Pancreas (tissue), 10 donors: ENCODE data around the gene GLIPR1L2. TPM values are rescaled to one million over a fixed set of nuclear protein-coding genes. Genes with fewer than 3 reads are reported as not detected.
"Not testable (repeated sequence)": the region's sequence is repeated elsewhere in the genome, so short reads cannot be mapped to it uniquely, and the experiment has no call there.

Source experiments
- ATAC-seq, 4 donors: fragments of 200-7000 bp; cut with Tn5 transposase; one replicate each; pipeline versions ENCODE4 v1.8.0 to v1.9.1; 2020; ENCODE audit warnings: mild to moderate bottlenecking in 4 of 4, moderate library complexity in 4 of 4
- DNase-seq, 6 donors: peaks; one replicate each; pipeline ENCODE4 v3.0.0-alpha.2; 2020
- FAIRE-seq: peaks from 2 replicates; lab custom pipeline; 2012; peaks lifted over from hg19 to GRCh38; lab: Jason Lieb, UNC
- H3K27ac ChIP-seq, 4 donors: fragments of 200-600 bp; sonication (generic); 1 replicate in 3 of 4; 2 replicates in 1 of 4; pipeline versions ENCODE4 v1.5.0 to v1.8.0; 2020
- H3K27me3 ChIP-seq, 4 donors: fragments of 200-600 bp; one replicate each; pipeline ENCODE4 v1.8.0; 2021
- H3K36me3 ChIP-seq, 3 donors: fragments of 200-600 bp; sonication (generic) in 1 of 3; one replicate each; pipeline versions ENCODE4 v1.5.0 to v1.8.0; 2020 to 2021
- H3K4me1 ChIP-seq, 3 donors: fragments of 200-600 bp; one replicate each; pipeline ENCODE4 v1.8.0; 2021
- H3K4me3 ChIP-seq, 4 donors: fragments of 200-600 bp; sonication (generic) in 2 of 4; one replicate each; pipeline versions ENCODE4 v1.5.0 to v1.8.0; 2020 to 2021
- H3K9me3 ChIP-seq, 4 donors: fragments of 200-600 bp; one replicate each; pipeline ENCODE4 v1.8.0; 2021
- WGBS, 2 donors: extraction: QIAGEN DNeasy Blood & Tissue Kit; methylation state at CpG; one replicate each; pipeline ENCODE4 v1.1.7; 2013; 5-methylcytosine and 5-hydroxymethylcytosine counted together
- intact Hi-C, 3 donors: fragments of 100-400 bp; cut with DNase I; formaldehyde crosslinking; loops; one replicate each; pipeline versions ENCODE4 v1.11.1 to v1.14.2; 2022
- polyA plus RNA-seq, 2 donors: library from polyadenylated mRNA; stranded (reverse); fragments of 200-250 nt; gene quantifications; one replicate each; pipeline ENCODE4 v1.2.3, GENCODE V29; 2013
- total RNA-seq, 6 donors: library from RNA; stranded (reverse); fragmentation: NEBNext Ultra II Directional in 4 of 6; extraction: Animal tissue kit (Norgen Biotek cat#: 25700) in 4 of 6; gene quantifications; one replicate each; pipeline versions ENCODE4 v1.2.1 to v1.2.4, GENCODE V29; 2021 to 2023
- TF ChIP-seq, protein P1 (sequence below), 4 donors: fragments of 200-600 bp; sonication (generic) in 3 of 4; IDR thresholded peaks; one replicate each; pipeline versions ENCODE4 v1.5.0 to v1.8.0; 2021; ENCODE audit warnings: antibody characterized with exemption in 4 of 4
- donor health status: healthy with polysubstance abuse.
- donor health status: DM: no; HTN: no; CAD: no; lungs with moderate emphysema.
- donor health status: DM: no; HTN: no; CAD: no.
- donor health status: control.
- donor health status: control.
- donor health status: Bipolar disorder and iron deficiency.
- donor health status: DM: yes; HTN: yes; CAD: no.
- donor health status: DM: no; HTN: no; CAD: no.
- donor health status: DM: no; HTN: no; CAD: no.
- donor health status: DM: yes; HTN: yes; CAD: no.

Gene GLIPR1L2
- total and polyA plus RNA-seq, 8 donors: 0.33 to 1.2 (median 0.47) TPM; not detected in 1

DNA sequence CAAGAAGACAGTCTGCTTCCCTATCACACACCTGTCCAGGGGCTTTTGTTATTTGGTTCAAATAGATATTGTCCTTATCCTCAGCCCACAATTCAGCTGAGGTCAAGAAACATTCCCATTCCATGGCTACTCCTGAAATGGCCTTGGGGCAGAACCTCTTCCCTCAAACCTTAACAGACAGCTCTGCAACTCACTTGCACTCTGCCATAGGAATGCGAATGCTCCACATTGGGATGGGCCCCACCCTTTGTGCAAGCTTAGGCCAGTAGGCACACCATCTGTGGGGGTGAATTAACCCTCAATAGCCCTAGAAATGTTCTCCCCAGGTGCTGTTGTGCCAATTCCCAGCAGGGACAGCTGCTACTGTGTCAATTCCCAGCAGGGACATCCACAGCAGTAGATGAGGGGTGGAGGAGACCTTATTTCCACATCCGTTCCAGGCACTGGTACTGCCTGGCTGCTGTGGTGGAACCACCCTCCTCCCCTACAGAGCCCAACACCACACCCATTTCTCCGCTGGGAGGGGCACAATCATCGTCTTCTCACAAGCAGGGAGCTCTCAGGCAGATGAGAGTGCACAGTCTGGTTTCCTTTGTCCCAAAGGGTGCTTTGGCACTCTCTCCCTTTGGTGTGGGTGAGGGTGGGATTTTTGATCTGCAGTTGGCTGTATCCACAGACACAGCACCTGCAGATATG, 47.3 kb downstream of the GLIPR1L2 start:
- no peak for DNase-seq
- Histone ChIP-seq H3K27me3 (no peaks in the 10 kb centered on the region), H3K4me3 (no peak overlapping the region), H3K27ac (no peak overlapping the region), H3K9me3 (no peaks in the 10 kb centered on the region), H3K4me1 (no peaks in the 10 kb centered on the region), H3K36me3 (no peaks in the 10 kb centered on the region)
- intact Hi-C loops: no loop called here
- 53 to 65% methylated on average over 4 of the region's 4 CpGs for WGBS, 2 donors
- FAIRE-seq: no peak
- TF ChIP-seq, protein P1, sequence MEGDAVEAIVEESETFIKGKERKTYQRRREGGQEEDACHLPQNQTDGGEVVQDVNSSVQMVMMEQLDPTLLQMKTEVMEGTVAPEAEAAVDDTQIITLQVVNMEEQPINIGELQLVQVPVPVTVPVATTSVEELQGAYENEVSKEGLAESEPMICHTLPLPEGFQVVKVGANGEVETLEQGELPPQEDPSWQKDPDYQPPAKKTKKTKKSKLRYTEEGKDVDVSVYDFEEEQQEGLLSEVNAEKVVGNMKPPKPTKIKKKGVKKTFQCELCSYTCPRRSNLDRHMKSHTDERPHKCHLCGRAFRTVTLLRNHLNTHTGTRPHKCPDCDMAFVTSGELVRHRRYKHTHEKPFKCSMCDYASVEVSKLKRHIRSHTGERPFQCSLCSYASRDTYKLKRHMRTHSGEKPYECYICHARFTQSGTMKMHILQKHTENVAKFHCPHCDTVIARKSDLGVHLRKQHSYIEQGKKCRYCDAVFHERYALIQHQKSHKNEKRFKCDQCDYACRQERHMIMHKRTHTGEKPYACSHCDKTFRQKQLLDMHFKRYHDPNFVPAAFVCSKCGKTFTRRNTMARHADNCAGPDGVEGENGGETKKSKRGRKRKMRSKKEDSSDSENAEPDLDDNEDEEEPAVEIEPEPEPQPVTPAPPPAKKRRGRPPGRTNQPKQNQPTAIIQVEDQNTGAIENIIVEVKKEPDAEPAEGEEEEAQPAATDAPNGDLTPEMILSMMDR (IDR thresholded peaks at IDR 0.05): no peak
- ATAC-seq: no peak

DNA sequence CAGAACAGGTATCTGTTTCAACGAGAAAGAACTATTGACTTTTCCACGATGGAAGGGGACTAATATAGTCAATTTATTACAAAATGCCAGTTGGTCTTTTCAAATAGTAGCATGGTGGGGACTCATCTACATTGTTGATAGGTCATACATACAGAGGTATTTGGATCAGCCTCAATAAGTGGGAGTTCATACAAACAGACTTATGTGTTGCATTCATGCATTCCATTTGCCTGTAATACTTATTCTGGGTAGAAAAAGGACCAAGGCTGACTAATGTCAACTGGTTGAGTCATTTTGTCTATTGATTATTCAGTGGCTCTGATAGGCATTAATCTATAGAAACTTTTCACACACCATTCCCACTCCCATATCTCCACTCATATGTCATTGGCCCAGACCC, 48.2 kb downstream of the GLIPR1L2 start:
- no peak for FAIRE-seq
- no peaks in the 10 kb centered on the region for H3K4me1 ChIP-seq
- TF ChIP-seq, protein P1 (IDR thresholded peaks at IDR 0.05): no peak
- H3K27me3 ChIP-seq: no peaks in the 10 kb centered on the region
- WGBS, 2 donors: 53 to 70% methylated on average over 2 of the region's 2 CpGs
- H3K9me3 ChIP-seq: no peaks in the 10 kb centered on the region
- DNase-seq: no peak
- no peak overlapping the region for H3K4me3 ChIP-seq
- intact Hi-C loops: no loop called here
- no peak overlapping the region for H3K27ac ChIP-seq
- no peaks in the 10 kb centered on the region for H3K36me3 ChIP-seq
- no peak for ATAC-seq

DNA sequence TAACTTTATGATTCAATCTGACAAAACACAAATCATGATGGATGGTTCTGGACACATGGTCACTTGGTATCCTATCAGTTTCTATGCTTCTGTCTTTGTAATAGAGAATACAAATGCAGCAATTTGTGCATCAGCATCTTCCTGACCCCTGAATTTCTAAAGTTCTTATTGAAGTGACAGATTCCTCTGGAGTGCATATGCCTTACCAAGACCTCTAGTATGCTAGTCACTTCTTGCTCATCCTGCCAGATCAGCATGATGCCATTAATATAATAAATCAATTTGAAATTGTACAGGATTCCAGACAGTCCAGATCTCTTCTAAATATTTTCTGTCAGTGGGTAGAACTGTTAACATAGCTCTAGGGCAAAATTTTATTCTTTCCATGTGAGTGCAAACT, 49.0 kb downstream of the GLIPR1L2 start:
- ATAC-seq: no peak
- H3K4me1 ChIP-seq: no peaks in the 10 kb centered on the region
- no peak for FAIRE-seq
- no peaks in the 10 kb centered on the region for H3K27me3 ChIP-seq
- TF ChIP-seq, protein P1 (IDR thresholded peaks at IDR 0.05): no peak
- no peaks in the 10 kb centered on the region for H3K36me3 ChIP-seq
- H3K27ac ChIP-seq: no peak overlapping the region
- no peaks in the 10 kb centered on the region for H3K9me3 ChIP-seq
- intact Hi-C loops: no loop called here
- no peak overlapping the region for H3K4me3 ChIP-seq
- no peak for DNase-seq

DNA sequence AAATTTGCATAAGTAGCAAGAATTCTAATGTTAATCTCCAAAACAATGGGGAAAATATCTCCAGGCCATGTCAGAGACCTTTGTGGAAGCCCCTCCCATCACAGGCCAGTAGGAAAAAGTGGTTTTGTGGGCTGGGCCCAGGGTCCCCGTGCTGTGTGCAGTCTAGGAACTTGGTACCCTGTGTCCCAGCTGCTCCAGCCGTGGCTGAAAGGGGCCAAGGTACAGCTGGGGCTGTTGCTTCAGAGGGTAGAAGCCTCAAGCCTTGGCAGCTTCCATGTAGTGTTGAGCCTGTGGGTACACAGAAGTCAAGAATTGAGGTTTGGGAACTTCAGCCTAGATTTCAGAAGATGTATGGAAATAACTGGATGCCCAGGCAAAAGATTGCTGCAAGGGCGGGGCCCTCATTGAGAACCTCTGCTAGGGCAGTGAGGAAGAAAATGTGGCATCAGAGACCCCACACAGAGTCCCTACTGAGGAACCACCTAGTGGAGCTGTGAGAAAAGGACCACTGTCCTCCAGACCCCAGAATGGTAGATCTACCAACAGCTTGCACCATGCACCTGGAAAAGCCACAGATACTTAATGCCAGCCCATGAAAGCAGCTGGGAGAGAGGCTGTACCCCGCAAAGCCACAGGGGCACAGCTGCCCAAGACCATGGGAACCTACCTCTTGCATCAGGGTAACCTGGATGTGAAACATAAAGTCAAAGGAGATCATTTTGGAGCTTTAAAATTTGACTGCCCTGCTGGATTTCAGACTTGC, 51.0 kb downstream of the GLIPR1L2 start:
- H3K36me3 ChIP-seq, intact Hi-C loops, ATAC-seq, H3K4me1 ChIP-seq, H3K4me3 ChIP-seq, H3K27me3 ChIP-seq, H3K27ac ChIP-seq, DNase-seq, H3K9me3 ChIP-seq, FAIRE-seq: not testable (repeated sequence)
- 71 to 80% methylated on average over 4 of the region's 4 CpGs for WGBS, 2 donors

DNA sequence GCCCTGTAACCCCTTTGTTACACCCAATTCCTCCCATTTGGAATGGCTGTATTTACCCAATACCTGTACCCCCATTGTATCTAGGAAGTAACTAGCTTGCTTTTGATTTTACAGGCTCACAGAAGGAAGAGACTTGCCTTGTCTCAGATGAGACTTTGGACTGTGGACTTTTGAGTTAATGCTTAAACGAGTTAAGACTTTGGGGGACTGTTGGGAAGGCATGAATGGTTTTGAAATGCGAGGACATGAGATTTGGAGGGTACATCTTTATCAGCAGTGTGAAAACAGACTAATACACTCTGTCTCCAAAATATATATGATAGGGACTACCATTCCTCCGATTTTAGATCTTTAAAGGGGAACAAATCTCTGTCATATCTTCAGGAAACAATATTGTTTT, 51.6 kb downstream of the GLIPR1L2 start:
- H3K27ac ChIP-seq, DNase-seq, H3K9me3 ChIP-seq, H3K36me3 ChIP-seq, ATAC-seq, H3K4me1 ChIP-seq, H3K27me3 ChIP-seq, H3K4me3 ChIP-seq, FAIRE-seq, intact Hi-C loops: not testable (repeated sequence)
- 7 to 17% methylated on average over 3 of the region's 3 CpGs for WGBS, 2 donors

DNA sequence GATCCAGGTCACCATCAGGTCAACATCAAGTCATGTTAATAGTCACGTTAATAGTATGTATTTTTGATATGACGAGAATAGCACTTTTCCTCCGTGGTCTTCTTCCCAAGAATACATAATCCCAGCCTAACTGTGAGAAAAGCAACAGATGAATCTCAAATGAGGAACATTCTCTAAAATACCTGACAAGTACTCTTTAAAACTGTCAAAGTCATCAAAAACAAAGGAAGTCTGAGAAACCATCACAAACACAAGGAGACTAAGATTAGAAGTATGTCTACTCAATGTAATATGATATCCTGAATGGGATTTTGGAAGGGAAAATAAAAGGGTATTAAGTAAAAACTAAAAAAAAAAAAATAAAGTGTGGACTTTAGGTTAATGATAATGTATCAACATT, 52.8 kb downstream of the GLIPR1L2 start:
- Histone ChIP-seq H3K4me1 (no peaks in the 10 kb centered on the region), H3K27me3 (no peaks in the 10 kb centered on the region), H3K36me3 (no peaks in the 10 kb centered on the region), H3K27ac (no peak overlapping the region), H3K4me3 (no peak overlapping the region), H3K9me3 (no peaks in the 10 kb centered on the region)
- intact Hi-C loops: no loop called here
- 35 to 40% methylated on average over 3 of the region's 3 CpGs for WGBS, 2 donors
- ATAC-seq (no peak), FAIRE-seq (no peak), DNase-seq (no peak)
- TF ChIP-seq, protein P1 (IDR thresholded peaks at IDR 0.05): no peak
